ENCODE measurements around the gene CMBL.

CMBL gene

DNA sequence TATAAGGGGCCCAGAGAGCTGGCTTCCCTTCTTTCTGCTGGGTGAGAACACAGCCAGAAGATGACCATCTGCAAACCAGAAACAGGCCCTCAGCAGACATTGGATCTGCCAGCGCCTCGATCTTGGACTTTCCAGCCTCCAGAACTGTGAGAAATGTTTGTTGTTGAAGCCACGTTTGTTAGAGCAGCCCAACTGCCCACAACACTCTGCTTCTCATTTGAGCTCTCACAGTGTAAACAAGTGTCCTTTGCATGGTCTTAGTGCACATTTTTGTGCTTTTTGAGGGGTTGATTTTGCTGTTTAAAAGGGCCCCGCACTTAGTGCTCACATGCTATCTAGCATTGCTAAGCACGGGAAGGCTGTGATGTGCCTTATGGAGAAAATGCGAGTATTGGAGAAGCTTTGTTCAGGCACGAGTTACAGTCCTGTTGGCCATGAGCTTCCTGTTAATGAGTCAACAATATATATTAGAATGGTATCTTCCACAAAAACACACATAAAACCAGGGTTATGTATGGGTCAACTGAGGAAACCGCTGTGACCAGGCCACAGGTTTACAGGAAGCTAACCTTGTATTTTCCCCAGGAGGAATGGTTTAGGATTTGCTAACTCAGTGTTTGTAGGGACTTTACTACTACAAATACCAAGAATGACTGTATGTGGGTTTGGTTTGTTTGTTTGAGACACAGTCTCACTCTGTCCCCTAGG is 11.9 kb downstream of the CMBL start:
- ChIA-PET POLR2A (no interaction called here), CTCF (no interaction called here)
- DNase-seq (ENCODE audit: extremely low spot score), result no peak
- no peak for TF ChIP-seq HDGF (IDR thresholded peaks at IDR 0.05; ENCODE audit: borderline replicate concordance)
- no peak for TF ChIP-seq FOXK2 (IDR thresholded peaks at IDR 0.05)
- no peak for TF ChIP-seq L3MBTL2 (conservative IDR thresholded peaks at IDR 0.05)
- TF ChIP-seq TARDBP (IDR thresholded peaks at IDR 0.05), result no peak

DNA sequence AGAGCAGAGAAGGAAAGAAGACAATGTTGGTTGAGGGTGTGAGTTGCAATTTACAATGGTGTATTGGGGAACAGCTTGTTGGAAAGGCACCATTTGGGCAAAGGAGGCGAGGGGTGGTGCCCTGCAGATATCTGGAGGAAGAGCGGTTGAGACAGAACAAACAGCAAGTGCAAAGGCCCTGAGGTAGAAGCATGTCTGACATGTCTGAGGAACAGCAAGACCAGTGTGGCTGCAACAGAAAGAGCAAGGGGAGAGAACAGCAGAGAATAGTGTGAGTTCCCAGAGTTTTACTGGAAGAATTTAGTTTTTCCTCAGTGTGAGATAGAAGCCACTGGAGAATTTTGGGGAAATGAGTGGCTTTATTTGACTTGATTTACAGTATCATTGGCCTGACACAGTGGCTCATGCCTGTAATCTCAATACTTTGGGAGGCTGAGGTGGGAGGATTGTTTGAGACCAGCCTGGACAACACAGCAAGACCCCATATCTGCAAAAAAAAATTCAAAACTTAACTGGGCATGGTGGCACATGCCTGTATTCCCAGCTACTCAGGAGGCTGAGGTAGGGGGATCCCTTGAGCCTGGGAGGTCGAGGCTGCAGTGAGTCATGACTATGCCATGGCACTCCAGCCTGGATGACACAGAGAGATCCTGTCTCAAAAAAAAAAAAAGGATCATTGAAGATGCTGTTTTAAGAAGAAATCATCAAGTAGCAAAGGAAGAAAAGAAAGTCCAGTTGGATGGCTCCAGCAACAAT is 13.6 kb downstream of the CMBL start:
- ChIA-PET POLR2A (no interaction called here), CTCF (no interaction called here)
- TF ChIP-seq SUZ12 (IDR thresholded peaks at IDR 0.05), result no peak
- TF ChIP-seq SP1 (IDR thresholded peaks at IDR 0.05), result no peak
- TF ChIP-seq L3MBTL2 (conservative IDR thresholded peaks at IDR 0.05), result no peak
- TF ChIP-seq FOXK2 (IDR thresholded peaks at IDR 0.05), result no peak
- TF ChIP-seq HDGF (IDR thresholded peaks at IDR 0.05; ENCODE audit: borderline replicate concordance), result no peak
- no peak for TF ChIP-seq FOXM1 (IDR thresholded peaks at IDR 0.05; ENCODE audit: borderline replicate concordance)
- no peak for TF ChIP-seq CTBP1 (IDR thresholded peaks at IDR 0.05; ENCODE audit: borderline replicate concordance)
- TF ChIP-seq LEF1 (IDR thresholded peaks at IDR 0.05; ENCODE audit: borderline replicate concordance), result no peak
- no peak for TF ChIP-seq ELF4 (IDR thresholded peaks at IDR 0.05)
- no peak for TF ChIP-seq FOXA1 (IDR thresholded peaks at IDR 0.05)
- TF ChIP-seq NFRKB (IDR thresholded peaks at IDR 0.05), result no peak
- TF ChIP-seq, protein P1, sequence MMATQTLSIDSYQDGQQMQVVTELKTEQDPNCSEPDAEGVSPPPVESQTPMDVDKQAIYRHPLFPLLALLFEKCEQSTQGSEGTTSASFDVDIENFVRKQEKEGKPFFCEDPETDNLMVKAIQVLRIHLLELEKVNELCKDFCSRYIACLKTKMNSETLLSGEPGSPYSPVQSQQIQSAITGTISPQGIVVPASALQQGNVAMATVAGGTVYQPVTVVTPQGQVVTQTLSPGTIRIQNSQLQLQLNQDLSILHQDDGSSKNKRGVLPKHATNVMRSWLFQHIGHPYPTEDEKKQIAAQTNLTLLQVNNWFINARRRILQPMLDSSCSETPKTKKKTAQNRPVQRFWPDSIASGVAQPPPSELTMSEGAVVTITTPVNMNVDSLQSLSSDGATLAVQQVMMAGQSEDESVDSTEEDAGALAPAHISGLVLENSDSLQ (IDR thresholded peaks at IDR 0.05), result no peak
- no peak for TF ChIP-seq ARNT (IDR thresholded peaks at IDR 0.05)
- no peak for TF ChIP-seq TARDBP (IDR thresholded peaks at IDR 0.05)
- TF ChIP-seq ZNF384 (IDR thresholded peaks at IDR 0.05), result no peak
- no peak for TF ChIP-seq BHLHE40 (IDR thresholded peaks at IDR 0.05; ENCODE audit: borderline replicate concordance)
- DNase-seq (ENCODE audit: extremely low spot score), result no peak

- ChIA-PET POLR2A (no interaction called here), CTCF (interaction anchor here (1.1 kb wide), 1 partner anchor 66 kb away, joined by 7 read pairs; no protein-coding TSS in a partner anchor)
- TF ChIP-seq L3MBTL2 (conservative IDR thresholded peaks at IDR 0.05) (no peak), NFRKB (IDR thresholded peaks at IDR 0.05) (no peak), ELF4 (IDR thresholded peaks at IDR 0.05) (no peak), CTBP1 (IDR thresholded peaks at IDR 0.05; ENCODE audit: borderline replicate concordance) (no peak), FOXK2 (IDR thresholded peaks at IDR 0.05) (no peak), BHLHE40 (IDR thresholded peaks at IDR 0.05; ENCODE audit: borderline replicate concordance) (no peak), SUZ12 (IDR thresholded peaks at IDR 0.05) (no peak), HDGF (IDR thresholded peaks at IDR 0.05; ENCODE audit: borderline replicate concordance) (no peak), ARNT (IDR thresholded peaks at IDR 0.05) (no peak), TARDBP (IDR thresholded peaks at IDR 0.05) (no peak), SP1 (IDR thresholded peaks at IDR 0.05) (no peak), FOXM1 (IDR thresholded peaks at IDR 0.05; ENCODE audit: borderline replicate concordance) (no peak), FOXA1 (IDR thresholded peaks at IDR 0.05) (no peak), ZNF384 (IDR thresholded peaks at IDR 0.05) (no peak), LEF1 (IDR thresholded peaks at IDR 0.05; ENCODE audit: borderline replicate concordance) (no peak)
- TF ChIP-seq, protein P1 (IDR thresholded peaks at IDR 0.05), result no peak
- no peak for DNase-seq (ENCODE audit: extremely low spot score)
These were observed 15.9 kb downstream of the CMBL start for GRCh38 chr5:10291692-10292339.

DNA sequence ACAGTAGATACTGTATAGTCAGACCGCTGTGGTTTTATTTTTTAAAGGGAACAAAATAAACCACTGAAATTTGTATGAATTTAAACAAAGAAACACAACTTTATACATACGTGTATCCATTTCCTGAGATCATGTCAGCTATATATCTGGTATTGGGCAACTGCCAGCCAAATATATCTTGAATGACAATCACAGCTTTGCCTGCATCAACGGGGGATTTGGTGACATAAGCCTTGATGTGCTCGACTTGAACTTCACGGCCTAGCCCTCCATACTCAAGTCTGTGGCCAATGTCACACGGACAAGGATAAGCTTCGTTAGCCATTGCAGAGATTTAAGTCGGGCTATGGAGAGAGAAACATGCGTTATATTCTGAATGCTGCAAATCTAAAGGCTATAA is 17.3 kb downstream of the CMBL start:
- CTCF ChIA-PET, result interaction anchor here (0.6 kb wide), 1 partner anchor 14 kb away, joined by 3 read pairs; no protein-coding TSS in a partner anchor
- POLR2A ChIA-PET, result no interaction called here
- no peak for DNase-seq (ENCODE audit: extremely low spot score)
- TF ChIP-seq ARNT (IDR thresholded peaks at IDR 0.05), result no peak
- TF ChIP-seq ZNF384 (IDR thresholded peaks at IDR 0.05), result no peak
- no peak for TF ChIP-seq SUZ12 (IDR thresholded peaks at IDR 0.05)
- TF ChIP-seq FOXK2 (IDR thresholded peaks at IDR 0.05), result no peak
- TF ChIP-seq L3MBTL2 (conservative IDR thresholded peaks at IDR 0.05), result no peak
- TF ChIP-seq LEF1 (IDR thresholded peaks at IDR 0.05; ENCODE audit: borderline replicate concordance), result no peak
- no peak for TF ChIP-seq HDGF (IDR thresholded peaks at IDR 0.05; ENCODE audit: borderline replicate concordance)
- TF ChIP-seq, protein P1 (IDR thresholded peaks at IDR 0.05), result no peak
- no peak for TF ChIP-seq NFRKB (IDR thresholded peaks at IDR 0.05)
- no peak for TF ChIP-seq FOXA1 (IDR thresholded peaks at IDR 0.05)
- no peak for TF ChIP-seq TARDBP (IDR thresholded peaks at IDR 0.05)
- TF ChIP-seq ELF4 (IDR thresholded peaks at IDR 0.05), result no peak

DNA sequence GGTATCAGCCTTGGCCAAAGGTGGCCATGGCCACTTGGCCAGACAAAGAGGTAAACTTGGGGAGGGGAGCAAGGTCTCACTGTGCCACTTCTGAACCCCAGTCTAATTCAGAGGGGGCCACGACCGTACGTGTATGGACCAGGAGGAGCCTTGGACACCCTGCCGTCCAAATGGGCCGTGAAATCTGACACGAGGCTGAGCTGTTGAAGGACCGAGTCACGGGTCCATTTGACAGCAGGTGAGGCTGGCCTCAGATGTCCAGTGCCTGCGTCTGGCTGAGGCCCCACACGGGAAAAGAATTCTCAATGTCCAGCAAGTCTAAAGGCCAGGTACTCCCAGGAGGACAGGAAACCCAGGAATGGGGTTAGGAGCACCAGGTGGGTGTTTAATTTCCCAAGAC is 17.7 kb downstream of the CMBL start:
- ChIA-PET CTCF (interaction anchor here (0.6 kb wide), 1 partner anchor 15 kb away, joined by 3 read pairs; no protein-coding TSS in a partner anchor), POLR2A (interaction anchor here (1.1 kb wide), 1 partner anchor 64 kb away, joined by 4 read pairs; the partner anchor contains the start of gene MARCHF6)
- no peak for TF ChIP-seq SP1 (IDR thresholded peaks at IDR 0.05)
- TF ChIP-seq ARNT (IDR thresholded peaks at IDR 0.05), result no peak
- TF ChIP-seq NFRKB (IDR thresholded peaks at IDR 0.05), result no peak
- no peak for TF ChIP-seq SUZ12 (IDR thresholded peaks at IDR 0.05)
- TF ChIP-seq L3MBTL2 (conservative IDR thresholded peaks at IDR 0.05), result no peak
- TF ChIP-seq BHLHE40 (IDR thresholded peaks at IDR 0.05; ENCODE audit: borderline replicate concordance), result no peak
- TF ChIP-seq CTBP1 (IDR thresholded peaks at IDR 0.05; ENCODE audit: borderline replicate concordance), result no peak
- TF ChIP-seq ZNF384 (IDR thresholded peaks at IDR 0.05), result no peak
- no peak for TF ChIP-seq LEF1 (IDR thresholded peaks at IDR 0.05; ENCODE audit: borderline replicate concordance)
- no peak for TF ChIP-seq TARDBP (IDR thresholded peaks at IDR 0.05)
- no peak for TF ChIP-seq FOXK2 (IDR thresholded peaks at IDR 0.05)
- TF ChIP-seq FOXM1 (IDR thresholded peaks at IDR 0.05; ENCODE audit: borderline replicate concordance), result no peak
- TF ChIP-seq HDGF (IDR thresholded peaks at IDR 0.05; ENCODE audit: borderline replicate concordance), result no peak
- TF ChIP-seq, protein P1 (IDR thresholded peaks at IDR 0.05), result no peak
- no peak for TF ChIP-seq ELF4 (IDR thresholded peaks at IDR 0.05)
- TF ChIP-seq FOXA1 (IDR thresholded peaks at IDR 0.05), result no peak
- no peak for DNase-seq (ENCODE audit: extremely low spot score)

Measured in HEK293T (cell line).